CD14-positive monocyte (primary cell): Measurements from ENCODE around the gene OR3A2. TPM values are rescaled to one million over a fixed set of nuclear protein-coding genes. Genes with fewer than 3 reads are reported as not detected.

Experiments
- DNase-seq, 3 donors: peaks; one replicate each; pipeline ENCODE4 v3.0.0-alpha.2; 2011 to 2022
- H2AFZ ChIP-seq: 2 replicates; pipeline ENCODE4 v1.6.0; 2012; ENCODE audit warnings: mild to moderate bottlenecking, low read depth, low read length, inconsistent platforms; ENCODE audit not compliant: insufficient read depth, poor library complexity, severe bottlenecking
- H3K27ac ChIP-seq, 2 donors: 1 replicate in 1 of 2; 2 replicates in 1 of 2; pipeline ENCODE4 v1.5.1; 2012 to 2013; ENCODE audit warnings: low read length in 2 of 2, control low read depth in 1 of 2, inconsistent platforms in 1 of 2, low read depth in 1 of 2, mild to moderate bottlenecking in 1 of 2
- H3K27me3 ChIP-seq, 2 donors: one replicate each; pipeline versions ENCODE4 v1.6.0 to v1.6.1; 2011 to 2013; ENCODE audit warnings: low read length in 2 of 2; ENCODE audit not compliant: control insufficient read depth in 2 of 2, insufficient read depth in 2 of 2
- H3K36me3 ChIP-seq, 2 donors: replicated peaks in 1 of 2; 1 replicate in 1 of 2; 2 replicates in 1 of 2; pipeline versions ENCODE4 v1.5.1 to v1.6.1; 2012 to 2013; ENCODE audit warnings: low read length in 2 of 2, control low read depth in 1 of 2, inconsistent platforms in 1 of 2, mild to moderate bottlenecking in 1 of 2; ENCODE audit not compliant: insufficient read depth in 2 of 2, control insufficient read depth in 1 of 2
- H3K4me1 ChIP-seq, 2 donors: 1 replicate in 1 of 2; 2 replicates in 1 of 2; pipeline versions ENCODE4 v1.5.1 to v1.6.1; 2012 to 2013; ENCODE audit warnings: low read length in 2 of 2, control low read depth in 1 of 2, inconsistent platforms in 1 of 2, mild to moderate bottlenecking in 1 of 2, moderate library complexity in 1 of 2; ENCODE audit not compliant: insufficient read depth in 2 of 2, control insufficient read depth in 1 of 2
- H3K4me2 ChIP-seq: replicated peaks from 2 replicates; pipeline ENCODE3; 2012; ENCODE audit warnings: low read length, moderate library complexity, mild to moderate bottlenecking; ENCODE audit not compliant: poor library complexity, severe bottlenecking; ENCODE audit errors: extremely low read depth
- H3K4me3 ChIP-seq, 3 experiments: fragments of 200-600 bp in 1 of 3; sonication (generic) in 1 of 3; replicated peaks in 1 of 3; 1 replicate in 2 of 3; 2 replicates in 1 of 3; pipeline ENCODE4 v1.5.1; 2011 to 2013; ENCODE audit warnings: low read length in 3 of 3, mild to moderate bottlenecking in 3 of 3, control low read depth in 2 of 3, low read depth in 2 of 3, inconsistent platforms in 1 of 3, moderate library complexity in 1 of 3
- H3K79me2 ChIP-seq: 2 replicates; pipeline ENCODE4 v1.6.0; 2012; ENCODE audit warnings: mild to moderate bottlenecking, control low read depth, inconsistent platforms, low read length, moderate library complexity; ENCODE audit not compliant: insufficient read depth
- H3K9ac ChIP-seq: 2 replicates; pipeline ENCODE4 v1.6.0; 2017; ENCODE audit warnings: low read length, mild to moderate bottlenecking; ENCODE audit not compliant: insufficient read depth, poor library complexity, severe bottlenecking
- H3K9me3 ChIP-seq, 2 donors: replicated peaks in 1 of 2; 1 replicate in 1 of 2; 2 replicates in 1 of 2; pipeline versions ENCODE4 v1.5.1 to v1.6.1; 2012 to 2013; ENCODE audit warnings: low read length in 2 of 2, control low read depth in 1 of 2; ENCODE audit not compliant: control insufficient read depth in 1 of 2, insufficient read depth in 1 of 2
- H4K20me1 ChIP-seq: 2 replicates; pipeline ENCODE4 v1.6.0; 2012; ENCODE audit warnings: mild to moderate bottlenecking, low read length, control low read depth, moderate library complexity; ENCODE audit not compliant: insufficient read depth
- H3K27ac Mint-ChIP-seq, 7 donors: one replicate each; pipeline ENCODE4 v1.8.0; 2020; ENCODE audit warnings: mild to moderate bottlenecking in 7 of 7, mixed read lengths in 7 of 7, moderate library complexity in 6 of 7, inconsistent platforms in 2 of 7
- H3K27me3 Mint-ChIP-seq, 3 donors: one replicate each; pipeline ENCODE4 v1.8.0; 2021 to 2022; ENCODE audit warnings: low read depth in 3 of 3, mild to moderate bottlenecking in 3 of 3, mixed read lengths in 3 of 3, moderate library complexity in 3 of 3, inconsistent platforms in 1 of 3
- H3K36me3 Mint-ChIP-seq, 2 donors: one replicate each; pipeline ENCODE4 v1.8.0; 2020; ENCODE audit warnings: mixed read lengths in 2 of 2, inconsistent platforms in 1 of 2, mild to moderate bottlenecking in 1 of 2
- H3K4me1 Mint-ChIP-seq: one replicate; pipeline ENCODE4 v1.8.0; 2020; ENCODE audit warnings: mild to moderate bottlenecking, mixed read lengths
- H3K4me3 Mint-ChIP-seq, 2 donors: one replicate each; pipeline ENCODE4 v1.8.0; 2020; ENCODE audit warnings: mild to moderate bottlenecking in 2 of 2, mixed read lengths in 2 of 2, moderate library complexity in 1 of 2
- H3K9me3 Mint-ChIP-seq, 7 donors: one replicate each; pipeline ENCODE4 v1.8.0; 2020 to 2022; ENCODE audit warnings: mixed read lengths in 7 of 7, mild to moderate bottlenecking in 6 of 7, moderate library complexity in 6 of 7, inconsistent platforms in 2 of 7
- WGBS: methylation state at CpG from one replicate; pipeline ENCODE4 v1.1.5; 2013; ENCODE audit warnings: missing lambda C conversion rate; ENCODE audit not compliant: insufficient coverage; 5-methylcytosine and 5-hydroxymethylcytosine counted together
- intact Hi-C, 2 donors: fragments of 100-400 bp; cut with micrococcal nuclease; formaldehyde crosslinking; loops; one replicate each; pipeline versions ENCODE4 v1.15.0 to v1.15.1; 2023
- polyA plus RNA-seq, 3 donors: library from polyadenylated mRNA; depleted of rRNA in 1 of 3; unstranded in 2 of 3; stranded (reverse) in 1 of 3; fragments of 300-500 nt in 2 of 3; fragments of >200 nt in 1 of 3; fragmentation: Illumina TruSeq in 2 of 3; gene quantifications; 1 replicate in 2 of 3; 2 replicates in 1 of 3; pipeline ENCODE4 v1.2.3, GENCODE V29; 2012 to 2021
- TF ChIP-seq, protein P1 (sequence below): fragments of 200-600 bp; IDR thresholded peaks from one replicate; pipeline ENCODE4 v1.8.0; 2022; ENCODE audit warnings: antibody characterized with exemption, mild to moderate bottlenecking

OR3A2 gene
- polyA plus RNA-seq, 3 donors: not detected

DNA sequence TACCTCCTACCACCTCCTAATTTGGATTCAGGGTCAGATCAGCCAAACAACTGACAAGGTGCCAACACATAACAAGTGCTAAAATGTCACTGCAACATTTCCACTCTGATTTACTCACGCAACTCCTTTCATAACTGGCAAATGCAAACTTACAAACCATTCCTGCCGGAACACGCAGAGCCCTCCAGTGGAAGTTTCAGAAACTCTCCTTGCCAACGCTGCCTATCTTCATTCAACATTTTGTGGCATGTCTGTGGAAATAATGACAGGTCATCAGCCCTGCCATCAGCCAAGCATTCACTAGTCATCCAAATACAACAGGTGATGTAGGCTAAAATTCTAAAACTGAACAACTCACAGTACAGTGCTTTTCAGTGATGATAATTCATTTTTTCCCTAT, 50.2 kb downstream of the OR3A2 start:
- TF ChIP-seq, protein P1, sequence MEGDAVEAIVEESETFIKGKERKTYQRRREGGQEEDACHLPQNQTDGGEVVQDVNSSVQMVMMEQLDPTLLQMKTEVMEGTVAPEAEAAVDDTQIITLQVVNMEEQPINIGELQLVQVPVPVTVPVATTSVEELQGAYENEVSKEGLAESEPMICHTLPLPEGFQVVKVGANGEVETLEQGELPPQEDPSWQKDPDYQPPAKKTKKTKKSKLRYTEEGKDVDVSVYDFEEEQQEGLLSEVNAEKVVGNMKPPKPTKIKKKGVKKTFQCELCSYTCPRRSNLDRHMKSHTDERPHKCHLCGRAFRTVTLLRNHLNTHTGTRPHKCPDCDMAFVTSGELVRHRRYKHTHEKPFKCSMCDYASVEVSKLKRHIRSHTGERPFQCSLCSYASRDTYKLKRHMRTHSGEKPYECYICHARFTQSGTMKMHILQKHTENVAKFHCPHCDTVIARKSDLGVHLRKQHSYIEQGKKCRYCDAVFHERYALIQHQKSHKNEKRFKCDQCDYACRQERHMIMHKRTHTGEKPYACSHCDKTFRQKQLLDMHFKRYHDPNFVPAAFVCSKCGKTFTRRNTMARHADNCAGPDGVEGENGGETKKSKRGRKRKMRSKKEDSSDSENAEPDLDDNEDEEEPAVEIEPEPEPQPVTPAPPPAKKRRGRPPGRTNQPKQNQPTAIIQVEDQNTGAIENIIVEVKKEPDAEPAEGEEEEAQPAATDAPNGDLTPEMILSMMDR: no peak
- H3K27me3 ChIP-seq: no peaks in the 10 kb centered on the region
- DNase-seq: no peak
- no peaks in the 10 kb centered on the region for H4K20me1 ChIP-seq
- peaks cover 7 to 20% (median 10%) of the 10 kb centered on the region in 7 donors for H3K9me3 Mint-ChIP-seq
- no peak overlapping the region for H3K4me3 ChIP-seq
- no peak overlapping the region for H3K27ac ChIP-seq
- no peaks in the 10 kb centered on the region for H3K4me1 ChIP-seq
- H3K36me3 Mint-ChIP-seq: no peaks in the 10 kb centered on the region
- 60% methylated on average over 3 of the region's 4 CpGs for WGBS
- H3K9me3 ChIP-seq: no peaks in the 10 kb centered on the region
- no peak overlapping the region for H3K4me3 Mint-ChIP-seq
- H3K4me1 Mint-ChIP-seq: no peaks in the 10 kb centered on the region
- intact Hi-C loops: no loop called here
- H3K27ac Mint-ChIP-seq: no peak overlapping the region
- peaks cover 0 to 3% (median 2%) of the 10 kb centered on the region in 3 donors for H3K27me3 Mint-ChIP-seq
- H3K79me2 ChIP-seq: no peaks in the 10 kb centered on the region
- no peak overlapping the region for H3K9ac ChIP-seq
- no peak overlapping the region for H2AFZ ChIP-seq
- H3K36me3 ChIP-seq: no peaks in the 10 kb centered on the region
- no peak overlapping the region for H3K4me2 ChIP-seq

DNA sequence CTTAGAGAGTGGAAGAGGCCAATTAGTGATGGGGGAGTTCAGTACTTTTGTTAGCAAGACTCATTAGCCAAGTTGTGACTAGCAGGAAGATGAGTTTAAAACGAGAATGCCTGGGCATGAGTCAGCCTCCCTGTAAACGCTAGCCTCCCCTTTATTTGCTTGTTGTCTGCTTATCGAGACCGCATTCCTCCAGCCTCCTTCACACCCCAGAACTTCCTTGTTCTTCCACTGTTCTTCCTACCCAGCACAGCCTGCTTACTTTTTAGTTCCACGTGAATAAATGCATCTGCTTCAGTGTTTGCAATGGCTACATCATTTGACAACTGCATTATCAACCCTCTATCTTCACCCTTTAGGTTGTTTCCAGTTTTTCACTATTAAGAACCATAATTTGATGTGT, 67.8 kb downstream of the OR3A2 start:
- no peaks in the 10 kb centered on the region for H3K4me1 Mint-ChIP-seq
- WGBS: 86% methylated on average over 3 of the region's 5 CpGs

More for the DNA sequence above, 67.8 kb downstream of the OR3A2 start:
- H3K36me3 Mint-ChIP-seq: no peaks in the 10 kb centered on the region
- no peak for DNase-seq
- Histone ChIP-seq H3K4me2 (no peak overlapping the region), H3K9me3 (no peaks in the 10 kb centered on the region), H3K4me3 (no peak overlapping the region), H3K4me1 (no peaks in the 10 kb centered on the region), H3K36me3 (no peaks in the 10 kb centered on the region), H3K9ac (no peak overlapping the region), H2AFZ (no peak overlapping the region), H3K27ac (no peak overlapping the region), H4K20me1 (no peaks in the 10 kb centered on the region), H3K79me2 (no peaks in the 10 kb centered on the region), H3K27me3 (no peaks in the 10 kb centered on the region)
- TF ChIP-seq, protein P1: no peak
- H3K27ac Mint-ChIP-seq: no peak overlapping the region
- intact Hi-C loops: no loop called here
- peaks cover 0 to 9% (median 0%) of the 10 kb centered on the region in 3 donors for H3K27me3 Mint-ChIP-seq
- peaks cover 2 to 11% (median 6%) of the 10 kb centered on the region in 7 donors for H3K9me3 Mint-ChIP-seq
- H3K4me3 Mint-ChIP-seq: no peak overlapping the region
